BLaER1 treated with 17β-estradiol and CSF1 and Interleukin-3, amounts not matched to agents 10 nM and 100 nM (cell line): ENCODE data around the gene STATH.
"Not testable (repeated sequence)": the region's sequence is repeated elsewhere in the genome, so short reads cannot be mapped to it uniquely, and the experiment has no call there.

Experiments
- H3K27ac ChIP-seq, 11 experiments: shearing (Covaris generic); formaldehyde crosslinking; 2 replicates each; pipeline ENCODE4 v1.8.1; 2022
- H3K27me3 ChIP-seq, 11 experiments: shearing (Covaris generic); formaldehyde crosslinking; 2 replicates each; pipeline ENCODE4 v1.8.1; 2022
- H3K36me3 ChIP-seq, 11 experiments: shearing (Covaris generic); formaldehyde crosslinking; 2 replicates each; pipeline ENCODE4 v1.8.1; 2022
- H3K4me1 ChIP-seq, 10 experiments: shearing (Covaris generic); formaldehyde crosslinking; 2 replicates each; pipeline ENCODE4 v1.8.1; 2022
- H3K4me2 ChIP-seq, 11 experiments: shearing (Covaris generic); formaldehyde crosslinking; 2 replicates each; pipeline ENCODE4 v1.8.1; 2022
- H3K4me3 ChIP-seq, 10 experiments: shearing (Covaris generic); formaldehyde crosslinking; 2 replicates each; pipeline ENCODE4 v1.8.1; 2022
- H3K9ac ChIP-seq, 11 experiments: shearing (Covaris generic); formaldehyde crosslinking; 2 replicates each; pipeline ENCODE4 v1.8.1; 2022
- H3K9me3 ChIP-seq, 11 experiments: shearing (Covaris generic); formaldehyde crosslinking; replicated peaks in 1 of 11; 2 replicates each; pipeline ENCODE4 v1.8.1; 2022
- H4K20me1 ChIP-seq, 11 experiments: shearing (Covaris generic); formaldehyde crosslinking; 2 replicates each; pipeline ENCODE4 v1.8.1; 2022
- Cebpa-rat ChIP-seq, 11 experiments: shearing (Covaris generic); IDR thresholded peaks; 2 replicates each; pipeline ENCODE4 v1.8.1; 2022

Gene STATH

DNA sequence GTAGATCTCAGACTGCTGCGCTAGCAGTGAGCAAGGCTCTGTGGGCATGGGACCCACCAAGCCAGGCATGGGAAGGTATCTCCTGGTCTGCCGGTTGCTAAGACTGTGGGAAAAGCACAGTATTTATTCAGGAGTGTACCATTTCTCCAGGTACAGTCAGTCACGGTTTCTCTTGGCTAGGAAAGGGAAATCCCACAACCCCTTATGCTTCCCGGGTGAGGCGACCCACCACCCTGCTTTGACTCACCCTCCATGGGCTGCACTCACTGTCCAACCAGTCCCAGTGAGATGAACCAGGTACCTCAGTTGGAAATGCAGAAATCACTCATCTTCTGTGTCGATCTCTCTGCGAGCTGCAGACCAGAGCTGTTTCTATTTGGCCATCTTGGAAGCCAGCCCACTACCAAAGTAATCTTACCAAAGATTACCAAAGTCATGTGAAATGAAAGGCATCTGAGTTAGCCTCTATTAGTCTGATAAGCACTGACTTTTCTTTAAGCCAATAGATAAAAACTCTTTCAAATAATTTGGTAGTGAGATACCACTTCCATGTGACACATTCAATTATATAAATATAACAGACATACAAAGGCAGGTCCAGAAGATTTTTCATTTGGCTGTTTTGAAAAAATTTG, 46.0 kb downstream of the STATH start:
- no peak overlapping the region for H3K27ac ChIP-seq
- H3K27me3 ChIP-seq, result no peaks in the 10 kb centered on the region
- 0 out of 22 replicates have a peak, but pooled peaks cover 0 to 7% (median 0%) of the 10 kb centered on the region in 11 experiments for H3K9me3 ChIP-seq
- H3K9ac ChIP-seq, result no peak overlapping the region
- no peak overlapping the region for H3K4me3 ChIP-seq
- H3K4me2 ChIP-seq, result no peak overlapping the region
- no peak for TF ChIP-seq Cebpa-rat (IDR thresholded peaks at IDR 0.05)
- H3K4me1 ChIP-seq, result no peaks in the 10 kb centered on the region
- no peaks in the 10 kb centered on the region for H3K36me3 ChIP-seq
- no peaks in the 10 kb centered on the region for H4K20me1 ChIP-seq

DNA sequence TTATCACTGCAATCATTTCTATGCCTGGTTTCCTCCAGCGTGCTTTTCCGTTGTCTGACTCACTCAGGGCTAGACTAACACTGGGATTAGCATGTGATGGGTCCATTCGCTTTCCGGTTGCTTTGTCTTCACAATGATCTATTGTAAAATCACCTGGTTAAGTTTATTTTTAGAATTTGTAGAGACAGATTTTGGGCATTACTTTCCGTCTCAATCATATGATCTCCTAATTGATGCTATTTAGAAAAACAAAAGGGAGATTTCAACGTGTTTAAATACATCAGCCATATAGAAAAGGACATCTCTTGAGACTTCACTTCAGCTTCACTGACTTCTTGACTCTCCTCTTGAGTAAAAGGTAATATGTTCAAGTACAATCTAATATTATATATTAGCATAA, 54.4 kb downstream of the STATH start, which contains the start of gene HTN1:
HTN1 (plus strand) TSS at position 301 of the 400 bp plus-strand sequence. CDS start 2,639 bp downstream, outside the sequence.
- H3K4me1 ChIP-seq, H3K36me3 ChIP-seq, H3K9ac ChIP-seq, H4K20me1 ChIP-seq, H3K4me3 ChIP-seq, H3K4me2 ChIP-seq, H3K9me3 ChIP-seq, H3K27me3 ChIP-seq, H3K27ac ChIP-seq: not testable (repeated sequence)
